PFSK-1 (cell line): ENCODE data around the gene ZNF672.

Source experiments
- FOXP2 ChIP-seq: optimal IDR thresholded peaks from 2 replicates; pipeline ENCODE3; 2011; ENCODE audit warnings: borderline replicate concordance, control low read depth, inconsistent platforms; ENCODE audit not compliant: insufficient read depth; ENCODE audit errors: extremely low read length, extremely low read depth
- POLR2AphosphoS5 ChIP-seq: IDR thresholded peaks from 2 replicates; pipeline ENCODE4 v1.6.1; 2012; ENCODE audit warnings: low read depth, mild to moderate bottlenecking, control low read depth, low read length, moderate library complexity
- SIN3A ChIP-seq: IDR thresholded peaks from 2 replicates; pipeline ENCODE4 v1.6.1; 2012; ENCODE audit warnings: mild to moderate bottlenecking, low read length, moderate library complexity, borderline replicate concordance; ENCODE audit not compliant: insufficient read depth
- TAF1 ChIP-seq: IDR thresholded peaks from 2 replicates; pipeline ENCODE4 v1.6.1; 2012; ENCODE audit warnings: low read length, control low read depth, borderline replicate concordance; ENCODE audit not compliant: insufficient read depth
- TF ChIP-seq, protein P1 (sequence below), 2 experiments: IDR thresholded peaks; 2 replicates each; pipeline versions ENCODE4 v1.6.1 to v1.8.0; 2011 to 2012; ENCODE audit warnings: low read depth in 2 of 2, low read length in 2 of 2, control low read depth in 1 of 2, inconsistent platforms in 1 of 2, mild to moderate bottlenecking in 1 of 2, moderate library complexity in 1 of 2; ENCODE audit not compliant: insufficient read depth in 1 of 2

ZNF672 gene

GRCh38 chr1:248897412-248898337 lies 59.7 kb downstream of the ZNF672 start:
- TF ChIP-seq SIN3A (no peak), POLR2AphosphoS5 (no peak), FOXP2 (no peak), TAF1 (no peak)
- TF ChIP-seq, protein P1, sequence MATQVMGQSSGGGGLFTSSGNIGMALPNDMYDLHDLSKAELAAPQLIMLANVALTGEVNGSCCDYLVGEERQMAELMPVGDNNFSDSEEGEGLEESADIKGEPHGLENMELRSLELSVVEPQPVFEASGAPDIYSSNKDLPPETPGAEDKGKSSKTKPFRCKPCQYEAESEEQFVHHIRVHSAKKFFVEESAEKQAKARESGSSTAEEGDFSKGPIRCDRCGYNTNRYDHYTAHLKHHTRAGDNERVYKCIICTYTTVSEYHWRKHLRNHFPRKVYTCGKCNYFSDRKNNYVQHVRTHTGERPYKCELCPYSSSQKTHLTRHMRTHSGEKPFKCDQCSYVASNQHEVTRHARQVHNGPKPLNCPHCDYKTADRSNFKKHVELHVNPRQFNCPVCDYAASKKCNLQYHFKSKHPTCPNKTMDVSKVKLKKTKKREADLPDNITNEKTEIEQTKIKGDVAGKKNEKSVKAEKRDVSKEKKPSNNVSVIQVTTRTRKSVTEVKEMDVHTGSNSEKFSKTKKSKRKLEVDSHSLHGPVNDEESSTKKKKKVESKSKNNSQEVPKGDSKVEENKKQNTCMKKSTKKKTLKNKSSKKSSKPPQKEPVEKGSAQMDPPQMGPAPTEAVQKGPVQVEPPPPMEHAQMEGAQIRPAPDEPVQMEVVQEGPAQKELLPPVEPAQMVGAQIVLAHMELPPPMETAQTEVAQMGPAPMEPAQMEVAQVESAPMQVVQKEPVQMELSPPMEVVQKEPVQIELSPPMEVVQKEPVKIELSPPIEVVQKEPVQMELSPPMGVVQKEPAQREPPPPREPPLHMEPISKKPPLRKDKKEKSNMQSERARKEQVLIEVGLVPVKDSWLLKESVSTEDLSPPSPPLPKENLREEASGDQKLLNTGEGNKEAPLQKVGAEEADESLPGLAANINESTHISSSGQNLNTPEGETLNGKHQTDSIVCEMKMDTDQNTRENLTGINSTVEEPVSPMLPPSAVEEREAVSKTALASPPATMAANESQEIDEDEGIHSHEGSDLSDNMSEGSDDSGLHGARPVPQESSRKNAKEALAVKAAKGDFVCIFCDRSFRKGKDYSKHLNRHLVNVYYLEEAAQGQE (IDR thresholded peaks at IDR 0.05; ENCODE audit: insufficient read depth in 1 of 2, low read depth in 2 of 2, low read length in 2 of 2): no peak
